Measurements from ENCODE around the gene CEPT1. TPM values are rescaled to one million over a fixed set of nuclear protein-coding genes. Genes with fewer than 3 reads are reported as not detected.

The CEPT1 gene
- total and polyA plus RNA-seq, 2 experiments from 2014 or later: 22.3 to 51.7 TPM

- no peak for TF ChIP-seq CTCF (IDR thresholded peaks at IDR 0.05; ENCODE audit: poor library complexity)
- no peak for TF ChIP-seq EZH2 (IDR thresholded peaks at IDR 0.05; ENCODE audit: borderline replicate concordance)
- TF ChIP-seq EZH2phosphoT487 (IDR thresholded peaks at IDR 0.05; ENCODE audit: low read depth, severe bottlenecking, unreplicated experiment): no peak
- Histone ChIP-seq H3K9me3 (ENCODE audit: low read depth) (no peaks in the 10 kb centered on the region), H3K4me3 (no peak overlapping the region), H3K36me3 (replicated peaks; ENCODE audit: insufficient read depth, low read depth) (no peaks in the 10 kb centered on the region), H3K27ac (no peak overlapping the region), H3K4me2 (no peak overlapping the region), H4K20me1 (ENCODE audit: insufficient read depth, poor library complexity, severe bottlenecking) (no peaks in the 10 kb centered on the region), H3K9me2 (replicated peaks; ENCODE audit: insufficient read depth) (no peaks in the 10 kb centered on the region), H2AFZ (no peak overlapping the region), H3K79me2 (no peaks in the 10 kb centered on the region), H3K4me1 (ENCODE audit: insufficient read depth) (no peaks in the 10 kb centered on the region), H3K27me3 (no peaks in the 10 kb centered on the region)
- WGBS (ENCODE audit: low lambda C conversion rate, missing lambda C conversion rate): 94% methylated on average over 1 of the region's 1 CpG
- DNase-seq (ENCODE audit: low spot score): no peak
Observed at GRCh38 chr1:111176678-111177077, 36.7 kb downstream of the CEPT1 start.

- H3K27me3 ChIP-seq: no peaks in the 10 kb centered on the region
- H3K36me3 ChIP-seq (replicated peaks; ENCODE audit: insufficient read depth, low read depth): no peaks in the 10 kb centered on the region
Observed at GRCh38 chr1:111179968-111180533, 40.0 kb downstream of the CEPT1 start.

GRCh38 chr1:111182052-111182451 lies 42.0 kb downstream of the CEPT1 start:
- Histone ChIP-seq H3K4me3 (no peak overlapping the region), H3K27ac (no peak overlapping the region), H3K4me1 (ENCODE audit: insufficient read depth) (no peaks in the 10 kb centered on the region), H3K9me3 (ENCODE audit: low read depth) (no peaks in the 10 kb centered on the region), H2AFZ (no peak overlapping the region), H3K9me2 (replicated peaks; ENCODE audit: insufficient read depth) (no peaks in the 10 kb centered on the region), H3K79me2 (no peaks in the 10 kb centered on the region), H4K20me1 (ENCODE audit: insufficient read depth, poor library complexity, severe bottlenecking) (no peaks in the 10 kb centered on the region), H3K27me3 (no peaks in the 10 kb centered on the region), H3K36me3 (replicated peaks; ENCODE audit: insufficient read depth, low read depth) (no peaks in the 10 kb centered on the region), H3K4me2 (no peak overlapping the region)
- TF ChIP-seq CTCF (IDR thresholded peaks at IDR 0.05; ENCODE audit: poor library complexity) (no peak), EZH2phosphoT487 (IDR thresholded peaks at IDR 0.05; ENCODE audit: low read depth, severe bottlenecking, unreplicated experiment) (no peak), EZH2 (IDR thresholded peaks at IDR 0.05; ENCODE audit: borderline replicate concordance) (no peak)
- DNase-seq (ENCODE audit: low spot score): no peak
- WGBS (ENCODE audit: low lambda C conversion rate, missing lambda C conversion rate): 96% methylated on average over 2 of the region's 2 CpGs

More at GRCh38 chr1:111179968-111180533, 40.0 kb downstream of the CEPT1 start:
- Histone ChIP-seq H3K79me2 (no peaks in the 10 kb centered on the region), H3K9me3 (ENCODE audit: low read depth) (no peaks in the 10 kb centered on the region), H3K27ac (no peak overlapping the region), H4K20me1 (ENCODE audit: insufficient read depth, poor library complexity, severe bottlenecking) (no peaks in the 10 kb centered on the region), H3K4me3 (no peak overlapping the region), H2AFZ (no peak overlapping the region), H3K9me2 (replicated peaks; ENCODE audit: insufficient read depth) (no peaks in the 10 kb centered on the region), H3K4me2 (no peak overlapping the region), H3K4me1 (ENCODE audit: insufficient read depth) (no peaks in the 10 kb centered on the region)
- no peak for TF ChIP-seq EZH2phosphoT487 (IDR thresholded peaks at IDR 0.05; ENCODE audit: low read depth, severe bottlenecking, unreplicated experiment)
- no peak for TF ChIP-seq CTCF (IDR thresholded peaks at IDR 0.05; ENCODE audit: poor library complexity)
- TF ChIP-seq EZH2 (IDR thresholded peaks at IDR 0.05; ENCODE audit: borderline replicate concordance): no peak
- no peak for DNase-seq (ENCODE audit: low spot score)

All from hepatocyte (in vitro differentiated cells).